Measurements from ENCODE around the gene DSTN. TPM values are rescaled to one million over a fixed set of nuclear protein-coding genes. Genes with fewer than 3 reads are reported as not detected.

The DSTN gene
- total RNA-seq, 4 donors from 2014 or later = 242 to 616 (median 360) TPM

GRCh38 chr20:17562804-17563305, 7.0 kb upstream of the DSTN start:
- TF ChIP-seq CTCF (IDR thresholded peaks at IDR 0.05) (no peak), POLR2A (IDR thresholded peaks at IDR 0.05) (no peak)
- WGBS, 2 donors = 50 to 83% methylated on average over 2 of the region's 2 CpGs
- Histone ChIP-seq H3K36me3 (no peaks in the 10 kb centered on the region), H3K27me3 (no peaks in the 10 kb centered on the region), H3K4me3 (no peak overlapping the region), H3K27ac (peak overlapping the region; percentile 41 to 83 (median 62)), H3K4me1 (peaks cover 17 to 48% (median 29%) of the 10 kb centered on the region in 3 donors), H3K9me3 (no peaks in the 10 kb centered on the region)
- no peak for DNase-seq
- intact Hi-C loops (cut with DNase I) = no loop called here

- no peak for DNase-seq
- intact Hi-C loops (cut with DNase I) = no loop called here
- no peaks in the 10 kb centered on the region for H3K9me3 ChIP-seq
- H3K36me3 ChIP-seq = no peaks in the 10 kb centered on the region
- 42 to 53% methylated on average over 4 of the region's 4 CpGs for WGBS, 2 donors
- no peak for TF ChIP-seq POLR2A (IDR thresholded peaks at IDR 0.05)
- TF ChIP-seq CTCF (IDR thresholded peaks at IDR 0.05) = no peak
- H3K4me3 ChIP-seq = no peak overlapping the region
- H3K4me1 ChIP-seq = peaks cover 6 to 35% (median 19%) of the 10 kb centered on the region in 3 donors
- H3K27ac ChIP-seq = peak overlapping the region in 2 of 4 donors; percentile 17 to 100
- no peaks in the 10 kb centered on the region for H3K27me3 ChIP-seq
Measured at GRCh38 chr20:17565169-17565845, 4.6 kb upstream of the DSTN start.

DNA sequence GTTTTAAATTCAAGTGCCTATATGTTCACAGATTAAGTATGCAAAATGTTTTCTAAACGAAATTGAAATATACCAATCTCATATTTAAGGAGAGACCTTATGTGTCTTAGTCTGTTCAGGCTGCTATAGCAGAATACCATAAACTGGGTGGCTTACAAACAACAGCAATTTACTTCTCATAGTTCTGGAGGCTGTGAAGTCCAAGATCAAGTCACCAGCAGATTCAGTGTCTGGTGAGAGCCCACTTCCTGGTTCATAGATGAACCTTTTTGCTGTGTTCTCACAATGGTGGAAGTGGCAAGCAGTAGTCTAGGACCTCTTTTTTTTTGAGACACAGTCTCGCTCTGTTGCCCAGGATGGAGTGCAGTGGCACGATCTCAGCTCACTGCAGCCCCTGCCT, 3.5 kb upstream of the DSTN start:
- H3K27ac ChIP-seq = peak overlapping the region in 3 of 4 donors; percentile 85 to 100 (median 99)
- H3K36me3 ChIP-seq = no peaks in the 10 kb centered on the region
- peaks cover 6 to 33% (median 13%) of the 10 kb centered on the region in 3 donors for H3K4me1 ChIP-seq
- no peak overlapping the region for H3K4me3 ChIP-seq
- 88 to 90% methylated on average over 1 to 3 of the region's 3 CpGs for WGBS, 2 donors
- no peaks in the 10 kb centered on the region for H3K9me3 ChIP-seq
- no peaks in the 10 kb centered on the region for H3K27me3 ChIP-seq
- no peak for TF ChIP-seq POLR2A (IDR thresholded peaks at IDR 0.05)
- no peak for TF ChIP-seq CTCF (IDR thresholded peaks at IDR 0.05)
- intact Hi-C loops (cut with DNase I) = no loop called here
- no peak for DNase-seq

DNA sequence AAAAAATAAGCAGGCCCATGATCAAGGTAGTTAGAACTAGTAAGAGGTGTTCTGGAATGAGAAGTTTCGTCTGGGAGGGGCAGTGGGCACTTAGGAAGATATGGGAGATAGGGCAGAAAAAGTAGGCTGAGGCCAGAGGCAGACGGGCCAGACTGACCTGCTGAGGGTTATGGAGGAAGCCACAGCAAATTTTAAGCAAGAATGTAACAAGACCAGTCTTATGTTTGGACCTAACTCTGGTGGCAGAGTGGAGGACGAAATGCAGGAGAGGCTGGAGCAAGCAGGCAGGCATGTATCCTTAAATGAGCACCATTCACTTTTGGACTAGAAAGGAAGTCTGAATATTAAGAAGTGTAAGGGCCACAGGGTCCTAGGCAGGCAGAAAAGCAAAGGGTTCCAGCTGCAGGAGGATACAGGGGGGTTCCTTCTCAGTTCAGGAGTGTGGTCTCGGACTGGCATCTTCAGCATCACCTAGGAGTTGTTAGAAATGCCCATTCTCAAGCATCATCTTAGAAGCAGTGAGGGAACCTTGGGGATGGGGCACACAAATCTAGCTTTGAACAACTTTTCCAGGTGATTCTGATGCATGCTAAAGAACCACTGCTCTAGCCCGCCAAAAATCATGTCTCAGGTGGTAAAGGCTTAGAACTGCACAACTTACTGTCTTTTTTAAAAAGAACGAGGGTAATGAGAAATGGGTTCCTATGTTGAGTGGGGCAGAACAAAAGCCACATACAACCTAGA, 1.7 kb upstream of the DSTN start:
- Histone ChIP-seq H3K27ac (peak overlapping the region; percentile 98 to 100 (median 100)), H3K4me1 (peaks cover 9 to 45% (median 30%) of the 10 kb centered on the region in 3 donors), H3K9me3 (no peaks in the 10 kb centered on the region), H3K4me3 (peak overlapping the region; percentile 83 to 98 (median 94)), H3K36me3 (no peaks in the 10 kb centered on the region), H3K27me3 (no peaks in the 10 kb centered on the region)
- 52 to 72% methylated on average over 6 of the region's 6 CpGs for WGBS, 2 donors
- intact Hi-C loops (cut with DNase I) = no loop called here
- TF ChIP-seq POLR2A (IDR thresholded peaks at IDR 0.05) (no peak), CTCF (IDR thresholded peaks at IDR 0.05) (peak in 1 of 6 experiments; percentile 4)
- no peak for DNase-seq

All from esophagus squamous epithelium (tissue), 5 donors.